SW480 (cell line): Measurements from ENCODE around the gene BCL6B.
"Not testable (repeated sequence)": the region's sequence is repeated elsewhere in the genome, so short reads cannot be mapped to it uniquely, and the experiment has no call there.

Experiments used
- DNase-seq: peaks from one replicate; pipeline ENCODE4 v3.0.0-alpha.2; 2016; ENCODE audit warnings: low spot score

Gene BCL6B

GRCh38 chr17:7027335-7027734 is 4.5 kb downstream of the BCL6B start:
- DNase-seq: no peak

GRCh38 chr17:7029096-7029495 is 6.2 kb downstream of the BCL6B start:
- no peak for DNase-seq

- DNase-seq: no peak
These were observed 6.8 kb downstream of the BCL6B start for GRCh38 chr17:7029659-7030058.

GRCh38 chr17:7034955-7035590 is 12.2 kb downstream of the BCL6B start:
- DNase-seq: no peak

GRCh38 chr17:7035591-7036368 is 12.9 kb downstream of the BCL6B start, which contains the start of gene SLC16A13:
Gene SLC16A13, plus strand, starts transcription at chr17:7036015. Its CDS starts 368 bp downstream, at chr17:7036383.
- DNase-seq: peak; percentile 97

- no peak for DNase-seq
These were observed 15.4 kb downstream of the BCL6B start for GRCh38 chr17:7038025-7038862.

GRCh38 chr17:7039832-7040231 is 17.0 kb downstream of the BCL6B start:
- no peak for DNase-seq

GRCh38 chr17:7041607-7042500 is 19.0 kb downstream of the BCL6B start:
- DNase-seq: peak; percentile 60

GRCh38 chr17:7042501-7043181 is 19.8 kb downstream of the BCL6B start:
- DNase-seq: no peak

GRCh38 chr17:7043182-7043496 is 20.3 kb downstream of the BCL6B start:
- no peak for DNase-seq

GRCh38 chr17:7043497-7044198 is 20.8 kb downstream of the BCL6B start, which contains the start of gene SLC16A11:
Gene SLC16A11, minus strand, starts transcription at chr17:7044092. Its CDS starts 579 bp downstream, at chr17:7043513.
- DNase-seq: no peak

- peak; percentile 80 for DNase-seq
These were observed 22.8 kb downstream of the BCL6B start for GRCh38 chr17:7045492-7046126.

GRCh38 chr17:7046127-7046724 is 23.4 kb downstream of the BCL6B start:
- DNase-seq: peak; percentile 55

- DNase-seq: peak; percentile 89
These were observed 24.0 kb downstream of the BCL6B start for GRCh38 chr17:7046725-7047397.

GRCh38 chr17:7047566-7047965 is 24.7 kb downstream of the BCL6B start:
- no peak for DNase-seq

GRCh38 chr17:7048968-7049367 is 26.1 kb downstream of the BCL6B start:
- no peak for DNase-seq

- not testable (repeated sequence) for DNase-seq
These were observed 27.7 kb downstream of the BCL6B start for GRCh38 chr17:7050583-7050982.

- peak; percentile 55 for DNase-seq
These were observed 33.5 kb downstream of the BCL6B start for GRCh38 chr17:7056386-7056785.
